AG09309 (cell line): ENCODE data around the gene GLP1R.

ENCODE experiments used
- DNase-seq: peaks from one replicate; pipeline ENCODE4 v3.0.0-alpha.2; 2010; ENCODE audit warnings: low read depth
- H3K4me3 ChIP-seq: 2 replicates; pipeline ENCODE4 v1.5.1; 2011; ENCODE audit warnings: mild to moderate bottlenecking, low read depth, low read length, moderate library complexity; ENCODE audit not compliant: control insufficient read depth
- CTCF ChIP-seq: IDR thresholded peaks from 2 replicates; pipeline ENCODE4 v1.5.1; 2011; ENCODE audit warnings: mild to moderate bottlenecking, low read depth, low read length, inconsistent platforms; ENCODE audit not compliant: insufficient read depth, control insufficient read depth; ENCODE audit errors: missing control alignments

GLP1R gene

GRCh38 chr6:39073471-39074355 is 25.1 kb downstream of the GLP1R start:
- H3K4me3 ChIP-seq = no peak overlapping the region
- DNase-seq = no peak
- no peak for TF ChIP-seq CTCF

- no peak for DNase-seq
- TF ChIP-seq CTCF = no peak
These were observed 25.9 kb downstream of the GLP1R start for GRCh38 chr6:39074486-39074885.

GRCh38 chr6:39075010-39075686 is 26.6 kb downstream of the GLP1R start:
- TF ChIP-seq CTCF = no peak
- no peak for DNase-seq
- no peak overlapping the region for H3K4me3 ChIP-seq

More at GRCh38 chr6:39074486-39074885, 25.9 kb downstream of the GLP1R start:
- no peak overlapping the region for H3K4me3 ChIP-seq

GRCh38 chr6:39075807-39076622 is 27.4 kb downstream of the GLP1R start:
- H3K4me3 ChIP-seq = no peak overlapping the region
- TF ChIP-seq CTCF = no peak
- no peak for DNase-seq

- TF ChIP-seq CTCF = no peak
- no peak for DNase-seq
- no peak overlapping the region for H3K4me3 ChIP-seq
These were observed 28.3 kb downstream of the GLP1R start for GRCh38 chr6:39076623-39077535.
